ENCODE data around the gene RNF126. TPM values are rescaled to one million over a fixed set of nuclear protein-coding genes. Genes with fewer than 3 reads are reported as not detected.
"Not testable (repeated sequence)": the region's sequence is repeated elsewhere in the genome, so short reads cannot be mapped to it uniquely, and the experiment has no call there.

Gene RNF126
- total RNA-seq, 3 donors from 2014 or later, result 47.5 to 69.1 (median 62.0) TPM

DNA sequence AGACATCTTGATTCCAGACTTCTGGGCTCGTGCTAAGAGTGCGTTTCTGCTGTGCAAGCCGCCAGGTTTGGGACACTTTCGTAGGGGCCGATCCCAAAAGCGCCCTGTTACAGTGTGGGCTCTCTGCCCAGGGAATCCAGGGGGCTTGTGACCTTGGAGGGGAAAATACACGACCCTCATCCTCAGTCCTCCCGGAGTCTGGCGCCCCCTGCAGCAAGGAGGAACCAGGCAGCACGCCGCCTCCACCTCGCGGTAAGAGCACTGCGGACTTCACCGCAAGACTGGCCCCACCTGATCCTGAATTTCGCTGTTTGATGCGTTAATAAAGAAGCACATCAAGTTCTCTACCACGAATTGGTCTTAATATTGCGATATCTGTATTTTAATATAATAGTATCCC is 34.8 kb downstream of the RNF126 start:
- intact Hi-C loops (cut with DNase I, micrococcal nuclease), result no loop called here
- no peaks in the 10 kb centered on the region for H3K9me3 ChIP-seq
- peaks cover 10% of the 10 kb centered on the region for H3K4me1 ChIP-seq (ENCODE audit: low read depth)
- H3K4me3 ChIP-seq, result no peak overlapping the region
- ATAC-seq, result no peak
- no peaks in the 10 kb centered on the region for H3K36me3 ChIP-seq (ENCODE audit: low read depth)
- DNase-seq, result no peak
- no peak for TF ChIP-seq CTCF (IDR thresholded peaks at IDR 0.05)

GRCh38 chr19:626566-626965 is 36.4 kb downstream of the RNF126 start:
- H3K36me3 ChIP-seq (ENCODE audit: low read depth); H3K4me3 ChIP-seq; ATAC-seq; intact Hi-C loops (cut with DNase I, micrococcal nuclease); DNase-seq; H3K9me3 ChIP-seq; H3K4me1 ChIP-seq (ENCODE audit: low read depth): not testable (repeated sequence)

GRCh38 chr19:625257-625656 is 37.8 kb downstream of the RNF126 start:
- intact Hi-C loops (cut with DNase I, micrococcal nuclease), result no loop called here
- no peaks in the 10 kb centered on the region for H3K4me1 ChIP-seq (ENCODE audit: low read depth)
- peaks cover 2% of the 10 kb centered on the region for H3K36me3 ChIP-seq (ENCODE audit: low read depth)
- H3K4me3 ChIP-seq, result no peak overlapping the region
- TF ChIP-seq CTCF (IDR thresholded peaks at IDR 0.05), result no peak
- no peak for ATAC-seq
- DNase-seq, result no peak
- no peaks in the 10 kb centered on the region for H3K9me3 ChIP-seq

- no peak for TF ChIP-seq CTCF (IDR thresholded peaks at IDR 0.05)
- no peaks in the 10 kb centered on the region for H3K4me1 ChIP-seq (ENCODE audit: low read depth)
- H3K9me3 ChIP-seq, result no peaks in the 10 kb centered on the region
- intact Hi-C loops (cut with DNase I, micrococcal nuclease), result no loop called here
- H3K36me3 ChIP-seq (ENCODE audit: low read depth), result peaks cover 6% of the 10 kb centered on the region
- H3K4me3 ChIP-seq, result no peak overlapping the region
- ATAC-seq (no peak), DNase-seq (no peak)
These were observed 38.4 kb downstream of the RNF126 start for GRCh38 chr19:624433-625109.

DNA sequence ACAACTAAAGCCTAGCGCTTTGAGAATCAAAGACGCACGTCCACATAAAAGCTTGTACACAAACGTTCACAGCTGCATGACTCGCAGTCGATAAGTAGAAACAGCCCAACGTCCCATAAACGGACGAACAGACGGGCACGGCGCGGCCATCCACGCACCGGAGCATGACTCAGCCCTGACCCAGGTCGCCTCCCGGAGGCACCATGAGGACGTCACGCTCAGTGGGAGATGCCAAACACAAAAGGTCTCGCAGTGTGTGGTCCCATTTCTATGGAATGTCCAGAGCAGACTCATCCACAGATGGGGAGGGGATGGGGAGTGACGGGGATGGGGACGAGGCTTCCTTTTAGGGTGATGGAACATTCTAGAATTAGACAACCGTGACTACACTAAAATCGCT is 39.0 kb downstream of the RNF126 start:
- no peak overlapping the region for H3K4me3 ChIP-seq
- intact Hi-C loops (cut with DNase I, micrococcal nuclease), result no loop called here
- no peak for DNase-seq
- no peak for TF ChIP-seq CTCF (IDR thresholded peaks at IDR 0.05)
- H3K4me1 ChIP-seq (ENCODE audit: low read depth), result no peaks in the 10 kb centered on the region
- ATAC-seq, result no peak
- H3K9me3 ChIP-seq, result no peaks in the 10 kb centered on the region
- H3K36me3 ChIP-seq (ENCODE audit: low read depth), result peaks cover 12% of the 10 kb centered on the region

GRCh38 chr19:623175-623916 is 39.7 kb downstream of the RNF126 start:
- no peak for TF ChIP-seq CTCF (IDR thresholded peaks at IDR 0.05)
- Histone ChIP-seq H3K4me3 (no peak overlapping the region), H3K36me3 (ENCODE audit: low read depth) (peaks cover 12% of the 10 kb centered on the region), H3K9me3 (no peaks in the 10 kb centered on the region), H3K4me1 (ENCODE audit: low read depth) (no peaks in the 10 kb centered on the region)
- ATAC-seq (no peak), DNase-seq (no peak)
- intact Hi-C loops (cut with DNase I, micrococcal nuclease), result no loop called here

All from mucosa of descending colon (tissue), 3 donors.